Gastroesophageal sphincter (tissue), 4 donors: Measurements from ENCODE around the gene ATP1B3. TPM values are rescaled to one million over a fixed set of nuclear protein-coding genes. Genes with fewer than 3 reads are reported as not detected.
"Not testable (repeated sequence)": the region's sequence is repeated elsewhere in the genome, so short reads cannot be mapped to it uniquely, and the experiment has no call there.

Experiments
- ATAC-seq: fragments of 150-250 bp; one replicate; pipeline ENCODE4 v1.9.1; 2016; ENCODE audit warnings: mild to moderate bottlenecking, moderate library complexity
- H3K27ac ChIP-seq, 4 donors: fragments of 200-600 bp; sonication (generic) in 3 of 4; 1 replicate in 3 of 4; 2 replicates in 1 of 4; pipeline ENCODE4 v1.5.1; 2016 to 2019
- H3K27me3 ChIP-seq: fragments of 200-600 bp; sonication (generic); one replicate; pipeline ENCODE4 v1.5.1; 2019
- H3K36me3 ChIP-seq, 2 donors: fragments of 200-600 bp; sonication (generic); one replicate each; pipeline ENCODE4 v1.5.1; 2019; ENCODE audit warnings: control low read depth in 1 of 2
- H3K4me1 ChIP-seq, 3 donors: fragments of 200-600 bp; sonication (generic); 1 replicate in 2 of 3; 2 replicates in 1 of 3; pipeline ENCODE4 v1.5.1; 2016 to 2019; ENCODE audit warnings: control low read depth in 2 of 3
- H3K4me3 ChIP-seq, 2 donors: fragments of 200-600 bp; sonication (generic); one replicate each; pipeline ENCODE4 v1.5.1; 2019; ENCODE audit warnings: mild to moderate bottlenecking in 1 of 2, moderate library complexity in 1 of 2
- H3K9me3 ChIP-seq, 3 donors: fragments of 200-600 bp; sonication (generic); one replicate each; pipeline ENCODE4 v1.5.1; 2017 to 2019; ENCODE audit warnings: control low read depth in 2 of 3
- CTCF ChIP-seq, 4 experiments: fragments of 200-600 bp in 2 of 4; fragments of 450-650 bp in 2 of 4; sonication (generic) in 1 of 4; IDR thresholded peaks; one replicate each; pipeline ENCODE4 v1.5.1; 2017 to 2019; ENCODE audit warnings: antibody characterized with exemption in 4 of 4, mild to moderate bottlenecking in 2 of 4, moderate library complexity in 2 of 4
- EP300 ChIP-seq: sonication (generic); formaldehyde crosslinking; IDR thresholded peaks from one replicate; pipeline ENCODE4 v1.6.1; 2017; ENCODE audit warnings: antibody characterized with exemption, mild to moderate bottlenecking
- POLR2A ChIP-seq, 2 donors: fragments of 450-650 bp; IDR thresholded peaks; one replicate each; pipeline ENCODE4 v1.6.1; 2017; ENCODE audit warnings: antibody characterized with exemption in 2 of 2, mild to moderate bottlenecking in 2 of 2, moderate library complexity in 1 of 2
- POLR2AphosphoS5 ChIP-seq: sonication (generic); formaldehyde crosslinking; IDR thresholded peaks from one replicate; pipeline ENCODE4 v1.6.1; 2017; ENCODE audit warnings: antibody characterized with exemption
- WGBS, 2 donors: methylation state at CpG; one replicate each; pipeline ENCODE4 v1.1.5; 2018; ENCODE audit warnings: low coverage in 1 of 2; 5-methylcytosine and 5-hydroxymethylcytosine counted together
- small RNA-seq, 4 donors: library from RNA; depleted of rRNA; stranded (forward); fragments of <200 nt; gene quantifications; one replicate each; pipeline ENCODE3, GENCODE V24; 2016
- total RNA-seq, 4 donors: library from RNA; depleted of rRNA; stranded (reverse); fragments of >200 nt; gene quantifications; one replicate each; pipeline ENCODE4 v1.1.0, GENCODE V29; 2016

Gene ATP1B3
- total RNA-seq, 4 donors from 2014 or later: 25.1 to 94.5 (median 57.3) TPM

DNA sequence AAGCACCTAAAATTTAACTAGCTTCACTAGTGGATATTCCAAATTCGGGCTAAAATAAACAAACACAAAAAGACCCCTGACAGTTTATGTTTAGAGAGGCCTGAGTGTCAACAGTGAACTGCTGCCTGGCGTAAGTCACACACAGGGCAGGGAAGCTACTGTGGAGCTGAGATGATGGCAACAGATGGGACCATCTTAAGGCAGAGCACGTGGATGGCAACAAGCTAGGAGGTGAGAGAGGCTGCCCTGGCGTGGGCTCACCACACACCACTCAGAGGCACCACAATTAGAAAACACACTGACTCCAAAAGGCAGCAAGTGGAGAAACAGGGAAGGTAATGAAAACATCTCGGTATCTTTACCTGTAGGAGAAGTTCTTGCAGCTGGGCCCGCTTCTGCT, 93.3 kb downstream of the ATP1B3 start:
- no peak overlapping the region for H3K27ac ChIP-seq
- no peak for ATAC-seq
- TF ChIP-seq POLR2AphosphoS5: no peak
- TF ChIP-seq CTCF (IDR thresholded peaks at IDR 0.05): no peak
- 78 to 80% methylated on average over 6 of the region's 6 CpGs for WGBS, 2 donors
- no peaks in the 10 kb centered on the region for H3K4me1 ChIP-seq
- H3K27me3 ChIP-seq: no peaks in the 10 kb centered on the region
- H3K9me3 ChIP-seq: no peaks in the 10 kb centered on the region
- peaks cover 0 to 20% of the 10 kb centered on the region in 2 donors for H3K36me3 ChIP-seq
- no peak overlapping the region for H3K4me3 ChIP-seq

DNA sequence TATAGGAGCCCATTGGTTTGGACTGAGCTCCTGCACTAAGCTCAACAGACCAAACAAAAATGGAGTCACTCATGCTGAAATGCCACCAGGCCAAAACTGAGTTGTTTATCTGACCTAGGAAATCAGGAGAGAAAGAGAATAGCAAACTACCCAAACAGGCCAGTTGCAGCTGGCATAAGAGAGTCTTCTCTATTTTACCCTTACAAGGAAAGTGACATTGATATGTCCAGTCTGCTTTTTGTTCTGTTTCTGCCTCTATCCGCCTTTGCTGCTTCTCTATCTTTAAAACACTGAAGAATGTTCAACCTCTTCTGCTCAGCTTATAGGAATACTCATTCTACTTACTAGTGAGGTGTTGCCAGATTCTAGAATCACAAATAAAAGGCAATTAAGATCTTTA, 95.1 kb downstream of the ATP1B3 start:
- Histone ChIP-seq H3K4me1 (no peaks in the 10 kb centered on the region), H3K9me3 (no peaks in the 10 kb centered on the region), H3K27me3 (no peaks in the 10 kb centered on the region), H3K27ac (no peak overlapping the region), H3K36me3 (peaks cover 0 to 23% of the 10 kb centered on the region in 2 donors), H3K4me3 (no peak overlapping the region)
- 82 to 100% methylated on average over 1 of the region's 1 CpG for WGBS, 2 donors
- TF ChIP-seq CTCF (IDR thresholded peaks at IDR 0.05) (no peak), EP300 (no peak), POLR2A (IDR thresholded peaks at IDR 0.05) (no peak), POLR2AphosphoS5 (no peak)
- no peak for ATAC-seq

DNA sequence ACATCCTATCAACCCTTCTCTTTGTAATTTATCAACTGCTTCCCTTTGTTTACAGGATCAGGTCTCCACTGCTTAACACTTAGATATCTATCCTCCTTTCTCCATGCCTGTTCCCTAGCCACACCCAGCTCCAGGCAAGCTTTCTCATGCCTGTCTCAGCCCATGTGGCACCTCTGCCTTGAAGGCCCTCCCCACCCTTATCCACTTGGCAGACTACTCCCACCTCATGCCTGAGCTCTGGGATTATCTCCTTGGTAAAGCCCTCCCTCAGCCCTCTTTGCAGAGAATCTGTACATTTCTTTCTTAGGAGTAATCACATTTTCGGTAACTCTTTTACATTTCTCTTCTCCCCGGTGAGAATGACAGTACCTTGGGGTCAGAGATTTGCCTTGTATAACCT, 96.0 kb downstream of the ATP1B3 start:
- H3K36me3 ChIP-seq: peaks cover 0 to 27% of the 10 kb centered on the region in 2 donors
- TF ChIP-seq POLR2AphosphoS5 (no peak), EP300 (no peak), POLR2A (IDR thresholded peaks at IDR 0.05) (no peak), CTCF (IDR thresholded peaks at IDR 0.05) (no peak)
- ATAC-seq: no peak
- H3K4me1 ChIP-seq: no peaks in the 10 kb centered on the region
- H3K4me3 ChIP-seq: no peak overlapping the region
- WGBS, 2 donors: 71% methylated on average over 2 of the region's 2 CpGs; no CpG with 5 or more reads in 1 of the 2 donors
- no peak overlapping the region for H3K27ac ChIP-seq
- H3K27me3 ChIP-seq: no peaks in the 10 kb centered on the region
- no peaks in the 10 kb centered on the region for H3K9me3 ChIP-seq

- not testable (repeated sequence) for H3K27ac ChIP-seq, H3K27me3 ChIP-seq, H3K4me3 ChIP-seq, ATAC-seq, H3K9me3 ChIP-seq, H3K4me1 ChIP-seq
- peaks cover 0 to 32% of the 10 kb centered on the region in 2 donors for H3K36me3 ChIP-seq
- 87 to 100% methylated on average over 3 to 4 of the region's 8 CpGs for WGBS, 2 donors
Measured at GRCh38 chr3:141974777-141975176, 98.3 kb downstream of the ATP1B3 start.

Small RNAs within 50 kb of the gene (small RNA-seq; reads per million reads assigned to genes)
- gene HMGN2P25: 0 reads per million in 4 donors
- gene RNU6-509P: 0 reads per million in 4 donors

Other genes starting within 250 kb of the ATP1B3 start
- gene RNF7, start 138.3 kb upstream of the ATP1B3 start, total RNA-seq: 100 to 1,000 TPM in 1 of 4 donors, 10 to 100 TPM in 3; 73.0 to 133 (median 87.7) TPM
- gene GRK7, start 113.2 kb upstream of the ATP1B3 start, total RNA-seq: not detected